OCI-LY3 (cell line): ENCODE results near the gene RPRD1A.

Experiments used
- EZH2phosphoT487 ChIP-seq: fragments of 200-600 bp; shearing (Covaris generic); IDR thresholded peaks from 2 replicates; pipeline ENCODE4 v1.6.1; 2018; ENCODE audit warnings: antibody characterized with exemption, mixed run types, low read depth
- TF ChIP-seq, protein P1 (sequence below): fragments of 200-600, 300-600 bp; sonication (generic); IDR thresholded peaks from 2 replicates; pipeline ENCODE4 v1.5.1; 2014; ENCODE audit warnings: antibody characterized with exemption, low read length, low read depth

DNA sequence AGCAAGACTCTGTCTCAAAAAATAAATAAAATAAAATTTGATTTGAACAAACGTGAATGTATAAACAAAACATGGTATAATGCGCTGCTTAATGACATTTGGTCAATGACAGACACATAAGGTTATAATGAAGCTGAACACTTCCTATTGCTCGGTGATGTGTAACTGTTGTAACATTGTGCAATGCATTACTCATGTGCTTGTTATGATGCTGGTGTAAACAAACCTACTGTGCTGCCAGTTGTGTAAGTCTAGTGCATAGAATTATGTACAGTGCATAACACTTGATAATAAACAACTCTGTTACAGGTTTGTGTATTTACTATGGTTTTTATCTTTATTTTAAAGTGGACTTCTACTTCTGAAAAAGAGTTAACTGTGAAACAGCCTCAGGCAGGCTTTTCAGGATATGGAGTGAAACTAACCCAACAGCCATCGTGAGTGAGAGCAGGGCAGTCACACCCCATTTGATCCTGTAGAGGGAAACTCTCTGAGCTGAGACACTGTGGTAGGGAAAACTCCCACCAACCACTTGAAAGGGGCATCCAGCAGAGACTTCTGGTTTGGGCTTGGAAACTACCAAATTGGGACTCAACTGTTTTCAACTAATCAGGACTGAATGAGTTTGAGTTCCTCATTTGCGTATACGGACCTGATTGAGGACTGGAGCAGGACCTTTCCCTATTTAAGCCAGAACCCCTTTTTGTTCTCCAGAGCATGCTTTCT is 8.7 kb upstream of the RPRD1A start:
- TF ChIP-seq, protein P1, sequence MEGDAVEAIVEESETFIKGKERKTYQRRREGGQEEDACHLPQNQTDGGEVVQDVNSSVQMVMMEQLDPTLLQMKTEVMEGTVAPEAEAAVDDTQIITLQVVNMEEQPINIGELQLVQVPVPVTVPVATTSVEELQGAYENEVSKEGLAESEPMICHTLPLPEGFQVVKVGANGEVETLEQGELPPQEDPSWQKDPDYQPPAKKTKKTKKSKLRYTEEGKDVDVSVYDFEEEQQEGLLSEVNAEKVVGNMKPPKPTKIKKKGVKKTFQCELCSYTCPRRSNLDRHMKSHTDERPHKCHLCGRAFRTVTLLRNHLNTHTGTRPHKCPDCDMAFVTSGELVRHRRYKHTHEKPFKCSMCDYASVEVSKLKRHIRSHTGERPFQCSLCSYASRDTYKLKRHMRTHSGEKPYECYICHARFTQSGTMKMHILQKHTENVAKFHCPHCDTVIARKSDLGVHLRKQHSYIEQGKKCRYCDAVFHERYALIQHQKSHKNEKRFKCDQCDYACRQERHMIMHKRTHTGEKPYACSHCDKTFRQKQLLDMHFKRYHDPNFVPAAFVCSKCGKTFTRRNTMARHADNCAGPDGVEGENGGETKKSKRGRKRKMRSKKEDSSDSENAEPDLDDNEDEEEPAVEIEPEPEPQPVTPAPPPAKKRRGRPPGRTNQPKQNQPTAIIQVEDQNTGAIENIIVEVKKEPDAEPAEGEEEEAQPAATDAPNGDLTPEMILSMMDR = no peak
- TF ChIP-seq EZH2phosphoT487 = no peak
